Measurements from ENCODE around the gene PLAGL2. TPM values are rescaled to one million over a fixed set of nuclear protein-coding genes. Genes with fewer than 3 reads are reported as not detected.

The PLAGL2 gene
- total and polyA plus RNA-seq, 9 of the 15 experiments (the other 6 are each of a cell fraction or from before 2014, with no cell fraction given) = 3.1 to 24.3 (median 6.4) TPM

- peak in 1 of 2 experiments; percentile 100; a peak in 2 of 4 replicates for TF ChIP-seq ZNF639 (CRISPR knock-in tag; conservative IDR thresholded peaks at IDR 0.05 in 1 of 2, IDR thresholded peaks at IDR 0.05 in 1 of 2)
- TF ChIP-seq NRF1 (conservative IDR thresholded peaks at IDR 0.05 in 1 of 2, IDR thresholded peaks at IDR 0.05 in 1 of 2) = peak; percentile 79 to 83; a peak in 3 of 4 replicates
- no peak for TF ChIP-seq PYGO2 (tag; IDR thresholded peaks at IDR 0.05)
- no peak for TF ChIP-seq XRCC5 (IDR thresholded peaks at IDR 0.05; ENCODE audit: low read depth, low read length)
- peak; percentile 80 for TF ChIP-seq ADNP (tag; IDR thresholded peaks at IDR 0.05)
- peak; percentile 40; the same call in 1 of the 2 replicates for TF ChIP-seq NFRKB (IDR thresholded peaks at IDR 0.05; ENCODE audit: low read depth)
- peak; percentile 74 for TF ChIP-seq SIN3B (IDR thresholded peaks at IDR 0.05; ENCODE audit: low read depth)
- TF ChIP-seq GABPB1 (CRISPR knock-in tag; IDR thresholded peaks at IDR 0.05) = peak; percentile 62; the same call in 1 of the 2 replicates
- TF ChIP-seq ZNF175 (CRISPR knock-in tag; IDR thresholded peaks at IDR 0.05; ENCODE audit: low read depth) = no peak
- TF ChIP-seq ZNF3 (CRISPR knock-in tag; IDR thresholded peaks at IDR 0.05) = no peak
- peak; percentile 65 for TF ChIP-seq SMAD4 (CRISPR knock-in tag; conservative IDR thresholded peaks at IDR 0.05)
- TF ChIP-seq ZNF224 (CRISPR knock-in tag; IDR thresholded peaks at IDR 0.05) = 0 out of 2 replicates have a peak, but pooled peaks have one; percentile 64
- TF ChIP-seq BRD4 (IDR thresholded peaks at IDR 0.05) = no peak; the same call in 1 of the 2 replicates
- TF ChIP-seq ZMIZ1 (IDR thresholded peaks at IDR 0.05; ENCODE audit: low read depth in 2 of 2, low read length in 2 of 2) = 0 out of 4 replicates have a peak, but pooled peaks of 1 of the 2 experiments have one; percentile 16
- TF ChIP-seq ZSCAN29 (IDR thresholded peaks at IDR 0.05) = no peak
- TF ChIP-seq TAF1 (IDR thresholded peaks at IDR 0.05; ENCODE audit: control insufficient read depth, extremely low read depth, insufficient read depth, low read length, severe bottlenecking) = peak; percentile 96
- TF ChIP-seq POLR3G (IDR thresholded peaks at IDR 0.05; ENCODE audit: extremely low read depth, insufficient read length, insufficient replicate concordance) = no peak
- peak; percentile 4; the same call in 1 of the 2 replicates for TF ChIP-seq ZSCAN32 (CRISPR knock-in tag; IDR thresholded peaks at IDR 0.05)
- TF ChIP-seq ZNF239 (CRISPR knock-in tag; IDR thresholded peaks at IDR 0.05) = no peak
- TF ChIP-seq, protein P1, sequence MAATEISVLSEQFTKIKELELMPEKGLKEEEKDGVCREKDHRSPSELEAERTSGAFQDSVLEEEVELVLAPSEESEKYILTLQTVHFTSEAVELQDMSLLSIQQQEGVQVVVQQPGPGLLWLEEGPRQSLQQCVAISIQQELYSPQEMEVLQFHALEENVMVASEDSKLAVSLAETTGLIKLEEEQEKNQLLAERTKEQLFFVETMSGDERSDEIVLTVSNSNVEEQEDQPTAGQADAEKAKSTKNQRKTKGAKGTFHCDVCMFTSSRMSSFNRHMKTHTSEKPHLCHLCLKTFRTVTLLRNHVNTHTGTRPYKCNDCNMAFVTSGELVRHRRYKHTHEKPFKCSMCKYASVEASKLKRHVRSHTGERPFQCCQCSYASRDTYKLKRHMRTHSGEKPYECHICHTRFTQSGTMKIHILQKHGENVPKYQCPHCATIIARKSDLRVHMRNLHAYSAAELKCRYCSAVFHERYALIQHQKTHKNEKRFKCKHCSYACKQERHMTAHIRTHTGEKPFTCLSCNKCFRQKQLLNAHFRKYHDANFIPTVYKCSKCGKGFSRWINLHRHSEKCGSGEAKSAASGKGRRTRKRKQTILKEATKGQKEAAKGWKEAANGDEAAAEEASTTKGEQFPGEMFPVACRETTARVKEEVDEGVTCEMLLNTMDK (IDR thresholded peaks at IDR 0.05; ENCODE audit: borderline replicate concordance, insufficient read depth, low read depth, low read length, poor library complexity, severe bottlenecking) = peak; percentile 41
These were observed at the start of gene PLAGL2, which contains the start of gene POFUT1 (continued) for GRCh38 chr20:32207626-32208498.
